Measurements from ENCODE around the gene NUDT3. TPM values are rescaled to one million over a fixed set of nuclear protein-coding genes. Genes with fewer than 3 reads are reported as not detected.
"Not testable (repeated sequence)": the region's sequence is repeated elsewhere in the genome, so short reads cannot be mapped to it uniquely, and the experiment has no call there.

The NUDT3 gene
- total RNA-seq, 1 donor from 2014 or later: 21.8 TPM

GRCh38 chr6:34281702-34282334 lies 110.7 kb downstream of the NUDT3 start:
- intact Hi-C loops (cut with micrococcal nuclease): no loop called here
- DNase-seq: no peak
- Mint-ChIP-seq H3K27ac (no peak overlapping the region), H3K27me3 (no peaks in the 10 kb centered on the region), H3K4me3 (no peak overlapping the region), H3K36me3 (ENCODE audit: low read depth) (peaks cover 25% of the 10 kb centered on the region), H3K4me1 (peaks cover 13% of the 10 kb centered on the region), H3K9me3 (no peaks in the 10 kb centered on the region)

- H3K4me1 Mint-ChIP-seq: peaks cover 15% of the 10 kb centered on the region
- H3K27ac Mint-ChIP-seq: no peak overlapping the region
- peaks cover 20% of the 10 kb centered on the region for H3K36me3 Mint-ChIP-seq (ENCODE audit: low read depth)
- no peak overlapping the region for H3K4me3 Mint-ChIP-seq
- intact Hi-C loops (cut with micrococcal nuclease): no loop called here
- no peaks in the 10 kb centered on the region for H3K9me3 Mint-ChIP-seq
- DNase-seq: no peak
- no peaks in the 10 kb centered on the region for H3K27me3 Mint-ChIP-seq
These were observed 112.3 kb downstream of the NUDT3 start for GRCh38 chr6:34280216-34280615.

GRCh38 chr6:34278833-34279232 lies 113.6 kb downstream of the NUDT3 start:
- H3K4me3 Mint-ChIP-seq: no peak overlapping the region
- no peaks in the 10 kb centered on the region for H3K27me3 Mint-ChIP-seq
- no peaks in the 10 kb centered on the region for H3K9me3 Mint-ChIP-seq
- no peak overlapping the region for H3K27ac Mint-ChIP-seq
- peaks cover 11% of the 10 kb centered on the region for H3K36me3 Mint-ChIP-seq (ENCODE audit: low read depth)
- no peak for DNase-seq
- intact Hi-C loops (cut with micrococcal nuclease): no loop called here
- peaks cover 7% of the 10 kb centered on the region for H3K4me1 Mint-ChIP-seq

- peaks cover 8% of the 10 kb centered on the region for H3K36me3 Mint-ChIP-seq (ENCODE audit: low read depth)
- no peak overlapping the region for H3K4me3 Mint-ChIP-seq
- peaks cover 7% of the 10 kb centered on the region for H3K4me1 Mint-ChIP-seq
- no peak overlapping the region for H3K27ac Mint-ChIP-seq
- DNase-seq: no peak
- H3K9me3 Mint-ChIP-seq: no peaks in the 10 kb centered on the region
- H3K27me3 Mint-ChIP-seq: no peaks in the 10 kb centered on the region
- intact Hi-C loops (cut with micrococcal nuclease): no loop called here
These were observed 114.7 kb downstream of the NUDT3 start for GRCh38 chr6:34277763-34278112.

GRCh38 chr6:34276881-34277762 lies 115.3 kb downstream of the NUDT3 start:
- Mint-ChIP-seq H3K27ac (no peak overlapping the region), H3K4me3 (no peak overlapping the region), H3K9me3 (no peaks in the 10 kb centered on the region), H3K4me1 (peaks cover 7% of the 10 kb centered on the region), H3K36me3 (ENCODE audit: low read depth) (peaks cover 8% of the 10 kb centered on the region), H3K27me3 (no peaks in the 10 kb centered on the region)
- DNase-seq: no peak
- intact Hi-C loops (cut with micrococcal nuclease): no loop called here

GRCh38 chr6:34276191-34276590 lies 116.3 kb downstream of the NUDT3 start:
- no peak for DNase-seq
- intact Hi-C loops (cut with micrococcal nuclease): no loop called here
- H3K27me3 Mint-ChIP-seq: no peaks in the 10 kb centered on the region
- no peak overlapping the region for H3K4me3 Mint-ChIP-seq
- H3K9me3 Mint-ChIP-seq: no peaks in the 10 kb centered on the region
- peaks cover 7% of the 10 kb centered on the region for H3K4me1 Mint-ChIP-seq
- H3K36me3 Mint-ChIP-seq (ENCODE audit: low read depth): peaks cover 6% of the 10 kb centered on the region
- no peak overlapping the region for H3K27ac Mint-ChIP-seq

- H3K27ac Mint-ChIP-seq: no peak overlapping the region
- H3K4me3 Mint-ChIP-seq: no peak overlapping the region
- DNase-seq: no peak
- no peaks in the 10 kb centered on the region for H3K9me3 Mint-ChIP-seq
- no peaks in the 10 kb centered on the region for H3K27me3 Mint-ChIP-seq
- H3K36me3 Mint-ChIP-seq (ENCODE audit: low read depth): peaks cover 3% of the 10 kb centered on the region
- H3K4me1 Mint-ChIP-seq: peaks cover 7% of the 10 kb centered on the region
- intact Hi-C loops (cut with micrococcal nuclease): no loop called here
These were observed 117.2 kb downstream of the NUDT3 start for GRCh38 chr6:34275128-34275804.

- Mint-ChIP-seq H3K9me3 (no peaks in the 10 kb centered on the region), H3K4me3 (no peak overlapping the region), H3K4me1 (peaks cover 5% of the 10 kb centered on the region), H3K27ac (no peak overlapping the region), H3K36me3 (ENCODE audit: low read depth) (no peaks in the 10 kb centered on the region), H3K27me3 (no peaks in the 10 kb centered on the region)
- no peak for DNase-seq
- intact Hi-C loops (cut with micrococcal nuclease): no loop called here
These were observed 118.3 kb downstream of the NUDT3 start for GRCh38 chr6:34274129-34274528.

GRCh38 chr6:34273242-34273805 lies 119.1 kb downstream of the NUDT3 start:
- no peak overlapping the region for H3K4me3 Mint-ChIP-seq
- no peak for DNase-seq
- H3K27me3 Mint-ChIP-seq: no peaks in the 10 kb centered on the region
- H3K9me3 Mint-ChIP-seq: no peaks in the 10 kb centered on the region
- H3K4me1 Mint-ChIP-seq: peaks cover 4% of the 10 kb centered on the region
- intact Hi-C loops (cut with micrococcal nuclease): no loop called here
- no peak overlapping the region for H3K27ac Mint-ChIP-seq
- H3K36me3 Mint-ChIP-seq (ENCODE audit: low read depth): no peaks in the 10 kb centered on the region

GRCh38 chr6:34272013-34272926 lies 120.2 kb downstream of the NUDT3 start:
- no peak for DNase-seq
- no peaks in the 10 kb centered on the region for H3K9me3 Mint-ChIP-seq
- H3K36me3 Mint-ChIP-seq (ENCODE audit: low read depth): no peaks in the 10 kb centered on the region
- intact Hi-C loops (cut with micrococcal nuclease): no loop called here
- no peak overlapping the region for H3K4me3 Mint-ChIP-seq
- no peaks in the 10 kb centered on the region for H3K27me3 Mint-ChIP-seq
- peak overlapping the region; percentile 48 for H3K27ac Mint-ChIP-seq
- peaks cover 4% of the 10 kb centered on the region for H3K4me1 Mint-ChIP-seq

- H3K4me1 Mint-ChIP-seq; H3K27me3 Mint-ChIP-seq; DNase-seq; intact Hi-C loops (cut with micrococcal nuclease); H3K9me3 Mint-ChIP-seq; H3K36me3 Mint-ChIP-seq (ENCODE audit: low read depth); H3K4me3 Mint-ChIP-seq; H3K27ac Mint-ChIP-seq: not testable (repeated sequence)
These were observed 122.7 kb downstream of the NUDT3 start for GRCh38 chr6:34269658-34270341.

GRCh38 chr6:34269132-34269531 lies 123.3 kb downstream of the NUDT3 start:
- H3K36me3 Mint-ChIP-seq (ENCODE audit: low read depth); H3K27ac Mint-ChIP-seq; H3K9me3 Mint-ChIP-seq; H3K4me3 Mint-ChIP-seq; H3K27me3 Mint-ChIP-seq; DNase-seq; intact Hi-C loops (cut with micrococcal nuclease); H3K4me1 Mint-ChIP-seq: not testable (repeated sequence)

GRCh38 chr6:34267746-34268145 lies 124.7 kb downstream of the NUDT3 start:
- Mint-ChIP-seq H3K36me3 (ENCODE audit: low read depth) (no peaks in the 10 kb centered on the region), H3K27ac (no peak overlapping the region), H3K4me1 (peaks cover 3% of the 10 kb centered on the region), H3K27me3 (peaks cover 4% of the 10 kb centered on the region), H3K4me3 (no peak overlapping the region), H3K9me3 (peaks cover 7% of the 10 kb centered on the region)
- intact Hi-C loops (cut with micrococcal nuclease): no loop called here
- no peak for DNase-seq

Measured in activated CD4-positive, alpha-beta T cell treated with anti-CD3 and anti-CD28 coated beads, Interleukin-2, amount 10 ng/mL, durations not matched to agents 24 days and 14 days (primary cell).